CD4-positive, alpha-beta T cell treated with Interleukin-10 for 1 hour (primary cell): Measurements from ENCODE around the gene PIK3C2G.

Experiments used
- DNase-seq: peaks from one replicate; pipeline ENCODE4 v3.0.0-alpha.2; 2020

PIK3C2G gene

DNA sequence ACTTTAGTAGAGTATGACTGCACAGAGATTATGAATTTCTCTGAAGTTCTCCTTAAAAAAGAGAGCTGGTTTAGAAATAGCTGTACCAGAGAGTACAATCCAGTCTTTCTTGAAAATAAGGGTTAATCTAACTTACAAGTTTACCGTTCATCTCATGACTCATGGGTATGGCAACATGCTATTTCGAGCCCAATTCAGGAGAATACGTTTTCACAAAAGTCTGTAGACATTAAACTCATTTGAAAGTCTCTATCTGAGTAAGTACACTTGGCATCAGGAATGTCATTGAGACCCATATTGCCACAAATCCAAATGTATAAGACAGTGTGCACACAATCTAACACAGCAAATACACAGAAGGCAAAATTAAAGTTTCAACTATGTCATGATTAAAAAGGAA, 160.5 kb downstream of the PIK3C2G start:
- DNase-seq = no peak

DNA sequence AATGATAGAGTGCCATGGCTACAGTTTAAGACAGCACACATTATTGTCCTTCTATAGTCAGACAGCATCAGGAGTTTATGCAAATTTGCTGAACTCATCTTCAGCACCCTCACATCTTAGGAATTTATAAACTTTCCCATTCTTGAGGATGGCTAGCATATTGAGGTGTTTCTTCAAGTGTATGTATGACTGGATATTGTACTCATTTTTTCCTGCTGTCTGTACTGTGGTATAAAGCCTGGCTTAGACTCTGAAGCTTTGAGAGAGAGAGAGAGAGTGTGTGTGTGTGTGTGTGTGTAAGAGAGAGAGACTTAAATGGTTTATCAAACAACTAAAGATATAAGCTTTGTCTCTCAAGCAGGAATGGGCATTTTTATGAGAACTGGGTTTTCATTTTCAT, 161.6 kb downstream of the PIK3C2G start:
- no peak for DNase-seq

DNA sequence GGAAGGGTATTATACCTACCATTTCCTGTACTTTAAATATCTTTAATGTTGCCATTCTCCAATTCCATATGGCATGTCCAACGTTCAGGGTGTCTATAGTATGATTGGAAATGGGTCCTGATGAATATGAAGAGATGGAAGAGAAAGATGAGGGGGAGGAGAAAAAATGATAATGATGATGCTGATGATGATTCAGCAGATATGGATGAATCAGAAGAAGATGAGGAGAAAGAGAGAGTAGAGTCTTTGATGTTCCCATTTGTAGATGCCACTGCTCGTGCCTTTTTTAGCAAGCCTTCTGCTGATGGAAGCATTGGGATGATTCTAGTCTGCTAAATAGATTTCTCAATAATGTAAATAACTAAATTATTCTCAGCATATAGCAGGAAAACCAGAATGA, 163.5 kb downstream of the PIK3C2G start:
- no peak for DNase-seq

DNA sequence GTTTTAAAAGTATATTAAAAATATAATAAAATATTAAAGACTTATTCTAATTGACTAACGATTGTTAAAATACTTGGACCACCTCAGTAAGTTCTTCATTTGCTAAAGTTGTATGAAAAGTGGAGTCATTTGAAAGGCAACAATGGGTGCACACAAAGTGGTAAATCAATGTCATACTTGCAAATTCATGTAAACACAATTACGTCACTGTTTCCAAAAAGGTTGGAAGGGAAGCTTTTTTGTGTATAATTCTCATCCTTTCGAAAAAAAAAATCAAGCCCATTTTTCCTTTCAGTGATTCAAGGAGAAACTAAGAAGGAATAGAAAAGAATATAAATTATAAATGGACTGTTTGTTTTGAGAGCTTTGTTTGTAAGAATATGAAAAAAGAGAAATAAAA, 166.2 kb downstream of the PIK3C2G start:
- no peak for DNase-seq

DNA sequence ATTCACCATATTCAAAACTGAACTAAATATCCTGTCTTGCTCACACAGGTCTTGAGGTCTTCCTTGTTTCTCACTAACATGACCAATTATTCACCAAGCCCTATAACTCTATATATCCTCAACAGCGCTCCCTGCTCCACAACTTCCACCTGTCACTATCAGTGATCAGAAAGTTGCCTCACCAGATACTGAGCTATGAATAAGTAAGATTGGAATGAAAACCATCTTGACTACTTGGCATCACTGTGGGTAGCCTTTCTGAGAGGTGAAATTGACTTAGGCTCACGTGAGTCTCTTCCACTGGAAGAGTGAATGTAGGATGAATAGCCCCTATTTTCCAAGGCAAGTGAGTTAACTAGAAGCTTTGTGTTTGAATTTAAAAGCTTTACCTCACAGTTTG, 167.1 kb downstream of the PIK3C2G start:
- DNase-seq = no peak

DNA sequence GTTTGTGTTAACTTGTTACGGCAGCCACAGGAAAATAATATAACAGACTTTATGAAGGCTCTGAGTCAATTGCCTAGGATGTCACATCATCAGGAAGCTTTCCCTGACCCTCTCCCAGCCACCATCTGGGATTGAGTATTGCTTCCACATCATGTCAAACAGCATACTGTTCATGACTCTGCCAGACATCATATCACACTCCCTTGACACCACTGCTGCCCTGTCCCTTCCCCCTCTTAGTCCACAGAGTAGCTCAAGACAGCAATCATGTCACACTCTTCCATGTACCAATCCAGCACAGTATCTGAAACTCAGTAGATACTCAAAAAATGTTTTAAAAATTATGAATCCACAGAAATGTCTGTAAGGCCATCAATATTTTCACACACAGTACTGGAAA, 168.0 kb downstream of the PIK3C2G start:
- DNase-seq = no peak

DNA sequence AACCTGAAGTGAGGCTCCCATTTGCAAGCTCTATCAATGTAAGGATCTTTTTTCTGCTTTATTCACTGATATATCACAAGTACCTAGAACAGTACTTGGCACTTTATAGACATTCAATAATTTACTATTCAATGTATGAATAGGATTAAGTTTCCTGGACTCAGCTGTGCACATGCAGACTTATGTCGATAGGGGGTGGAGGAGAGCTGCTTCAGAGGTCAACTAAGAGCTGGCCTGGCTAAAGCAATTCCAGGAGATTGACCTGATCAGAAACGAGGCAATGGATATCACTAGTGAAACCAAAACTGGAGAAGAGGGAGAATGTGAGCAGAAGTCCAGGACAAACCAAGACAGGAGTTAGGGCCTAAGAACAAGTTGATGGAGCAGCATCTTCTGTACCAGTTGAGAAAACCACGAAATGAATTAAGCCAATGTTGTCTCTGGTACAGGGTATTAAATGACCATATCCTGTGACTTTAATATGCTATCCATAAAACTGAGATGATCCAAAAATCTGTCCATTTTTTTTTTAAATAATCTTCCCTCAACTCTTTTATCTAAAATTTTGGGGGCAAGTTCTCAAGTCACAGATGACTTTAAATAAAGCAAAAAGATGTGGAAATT, 169.2 kb downstream of the PIK3C2G start:
- no peak for DNase-seq

DNA sequence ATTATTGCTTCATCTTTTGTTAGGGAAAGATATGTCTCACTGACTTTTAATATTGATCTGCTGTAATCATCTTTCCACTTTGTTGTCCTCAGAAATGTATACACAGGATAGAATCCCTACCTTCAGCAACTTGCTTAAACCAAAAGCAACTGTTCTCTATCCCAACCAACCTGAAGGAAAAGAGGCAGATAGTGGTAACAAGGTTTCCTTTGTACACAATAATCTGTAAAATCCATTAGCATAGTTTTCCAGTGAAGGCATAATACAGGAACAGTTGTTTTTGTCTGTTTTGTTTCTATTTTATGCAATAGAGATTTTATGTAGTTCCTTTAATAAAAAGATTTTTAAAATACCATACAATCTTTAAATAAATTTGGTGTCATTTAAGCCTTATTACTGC, 170.5 kb downstream of the PIK3C2G start:
- DNase-seq = no peak

DNA sequence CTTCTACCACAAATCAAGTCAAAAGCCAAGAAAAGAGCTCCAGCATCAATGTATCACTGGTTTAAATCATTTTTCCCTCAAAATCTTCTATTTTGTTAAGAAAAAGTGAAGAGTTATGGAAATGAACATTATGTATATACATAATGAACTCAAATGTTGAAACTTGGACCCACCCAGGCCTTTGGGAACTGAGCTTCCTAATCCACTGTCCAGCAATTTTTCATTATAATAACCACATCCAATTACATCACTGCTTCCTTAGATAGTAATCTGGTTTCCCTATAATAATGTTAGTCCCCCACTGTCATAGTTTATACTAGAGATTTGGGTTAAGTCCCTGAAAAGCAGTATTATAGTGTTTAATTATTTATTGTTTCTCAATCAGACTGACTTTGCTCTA, 170.9 kb downstream of the PIK3C2G start:
- no peak for DNase-seq

DNA sequence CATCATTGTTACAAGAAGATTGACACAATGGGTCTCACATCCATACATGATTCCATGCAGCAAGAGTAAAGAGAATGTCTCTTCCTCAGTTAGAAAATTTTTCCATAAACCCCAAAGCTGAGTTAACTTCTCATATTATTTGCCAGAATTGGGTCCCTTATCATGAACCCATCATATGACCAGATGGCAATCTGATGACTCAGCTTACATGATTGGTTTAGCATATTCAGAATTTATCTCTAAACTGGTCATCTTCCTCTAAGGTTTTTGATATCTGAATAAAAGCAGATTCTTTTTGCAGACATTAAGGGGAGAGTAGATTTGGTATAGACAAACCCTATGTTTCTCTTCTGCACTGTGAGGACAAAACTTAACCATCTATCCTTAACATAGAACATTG, 174.9 kb downstream of the PIK3C2G start:
- DNase-seq = no peak

DNA sequence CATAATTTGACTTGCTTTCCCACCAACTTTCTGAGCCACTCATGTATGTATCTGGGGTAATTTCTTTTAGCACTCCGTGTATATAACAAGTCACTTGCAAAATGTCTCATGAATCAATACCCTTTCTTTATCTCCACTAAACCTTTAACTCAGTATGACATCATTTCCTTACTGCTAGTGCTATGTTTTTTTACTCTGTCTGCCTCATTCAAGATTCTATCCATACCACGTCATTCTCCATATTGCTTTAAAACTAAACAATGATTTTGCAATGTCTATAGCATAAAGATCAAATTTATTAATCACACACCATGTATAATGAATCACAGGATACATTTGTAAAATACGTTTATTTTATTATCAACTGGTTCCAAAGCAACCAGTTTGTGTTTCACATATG, 178.2 kb downstream of the PIK3C2G start:
- DNase-seq = no peak

DNA sequence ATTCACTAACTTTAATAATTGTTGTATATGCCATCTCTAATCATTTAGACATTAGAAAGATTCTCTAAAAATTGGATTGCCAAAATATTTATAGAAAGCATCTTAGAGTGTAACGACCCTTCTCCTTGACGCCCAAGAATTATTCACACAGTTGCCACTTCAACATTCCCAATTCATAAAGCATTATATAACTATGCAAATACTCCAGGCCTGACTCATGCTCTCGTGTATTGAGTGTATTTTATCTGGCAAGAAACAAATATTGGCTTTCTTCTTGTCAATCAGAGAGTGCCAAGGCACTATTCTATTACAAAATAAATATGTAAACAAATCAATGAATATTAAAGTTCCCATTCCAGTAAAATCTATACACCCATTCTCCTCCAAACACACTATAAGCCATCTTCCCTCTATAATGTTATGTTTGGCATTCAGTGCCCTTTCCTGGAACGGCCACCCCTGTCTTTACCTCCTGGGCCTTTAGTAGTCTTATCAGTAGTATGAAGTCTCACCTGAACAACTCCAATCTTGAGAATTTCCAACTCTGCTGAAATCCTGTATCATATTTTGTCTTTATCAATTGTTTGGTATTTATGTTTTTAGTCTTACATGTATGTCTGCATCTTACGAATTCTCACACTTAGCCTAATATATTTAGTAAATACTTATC, 182.6 kb downstream of the PIK3C2G start:
- no peak for DNase-seq

DNA sequence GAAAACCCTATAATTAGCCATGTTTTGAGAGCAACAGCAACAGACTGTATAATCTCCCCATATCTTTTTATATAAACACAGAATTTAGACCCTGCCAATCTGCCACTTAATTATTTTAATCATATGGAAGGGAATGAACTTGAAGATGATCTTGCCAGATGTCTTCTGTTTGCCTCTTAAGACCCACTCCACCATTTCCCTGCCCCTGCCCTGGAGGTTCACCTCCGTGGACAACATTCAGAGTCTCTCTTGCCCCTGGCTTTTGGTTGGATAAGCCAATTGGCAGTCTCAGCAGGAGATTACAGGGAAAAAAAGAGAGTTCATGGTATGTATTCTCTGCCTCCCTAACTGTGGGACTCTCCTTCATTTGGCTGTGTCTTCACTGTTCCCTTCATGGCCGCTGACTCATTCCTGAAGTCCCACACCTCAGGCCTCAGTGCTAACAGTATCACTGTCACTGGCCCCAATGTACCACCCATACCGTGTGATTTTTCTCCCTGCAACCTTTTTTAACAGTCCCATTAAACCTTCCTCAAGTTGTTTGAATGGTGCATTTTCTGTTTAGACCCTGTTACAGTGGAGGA, 184.8 kb downstream of the PIK3C2G start:
- no peak for DNase-seq

DNA sequence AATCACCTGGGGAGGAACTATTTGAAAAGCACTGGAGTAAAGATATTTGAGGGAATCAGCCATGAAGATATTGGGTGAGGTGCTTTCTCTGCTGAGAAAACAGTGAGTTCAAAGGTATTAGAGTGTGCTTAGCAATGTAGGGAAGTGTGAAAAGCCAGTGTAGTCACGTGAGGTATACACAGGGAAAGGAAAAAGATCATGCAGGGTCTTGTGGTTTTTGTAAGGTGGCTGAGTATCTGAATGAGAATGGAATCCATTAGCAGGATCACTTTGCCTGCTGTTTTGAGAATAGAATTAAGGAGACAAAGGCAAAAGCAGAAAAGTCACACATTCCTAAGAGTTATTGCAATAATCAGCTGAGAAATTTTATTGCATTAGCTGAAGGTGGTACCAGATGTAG, 193.0 kb downstream of the PIK3C2G start:
- no peak for DNase-seq

DNA sequence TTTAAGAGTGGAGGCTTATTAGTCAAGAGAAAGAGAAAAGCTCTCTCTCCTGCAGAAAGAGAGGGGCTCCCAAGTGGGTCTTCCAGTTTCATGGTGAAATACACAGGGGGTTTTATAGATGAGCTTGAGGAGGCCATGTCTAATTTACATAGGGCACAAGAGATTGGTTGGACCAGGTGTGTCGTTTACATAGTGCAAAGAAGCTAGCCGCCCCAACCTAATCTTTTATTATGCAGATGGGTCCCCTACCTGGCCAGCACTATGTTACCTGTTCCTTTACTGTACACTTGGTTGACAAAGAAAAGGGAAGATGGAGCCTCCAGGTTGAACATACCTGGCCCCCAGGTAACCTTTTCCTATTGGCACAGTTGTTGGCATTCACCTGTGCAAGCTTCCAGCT, 195.0 kb downstream of the PIK3C2G start:
- DNase-seq = no peak

DNA sequence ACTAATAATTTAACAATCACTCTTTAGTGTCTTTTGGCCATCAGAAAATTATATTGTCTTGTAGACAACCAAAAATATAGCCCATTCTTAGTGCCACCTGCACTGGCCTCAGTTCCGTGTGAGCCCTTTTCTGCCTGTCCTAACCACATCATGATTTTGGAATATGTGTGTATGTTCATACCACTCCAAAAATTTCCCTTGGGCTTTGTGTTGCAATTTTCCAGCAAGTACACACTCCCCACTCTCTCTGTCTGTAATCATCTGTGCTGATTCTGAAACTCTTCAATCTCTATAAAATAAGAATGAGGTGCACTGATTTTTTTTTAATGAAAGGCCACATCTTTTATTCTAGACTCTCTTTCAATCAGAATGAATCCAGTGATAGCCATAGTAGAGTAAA, 196.0 kb downstream of the PIK3C2G start:
- no peak for DNase-seq

DNA sequence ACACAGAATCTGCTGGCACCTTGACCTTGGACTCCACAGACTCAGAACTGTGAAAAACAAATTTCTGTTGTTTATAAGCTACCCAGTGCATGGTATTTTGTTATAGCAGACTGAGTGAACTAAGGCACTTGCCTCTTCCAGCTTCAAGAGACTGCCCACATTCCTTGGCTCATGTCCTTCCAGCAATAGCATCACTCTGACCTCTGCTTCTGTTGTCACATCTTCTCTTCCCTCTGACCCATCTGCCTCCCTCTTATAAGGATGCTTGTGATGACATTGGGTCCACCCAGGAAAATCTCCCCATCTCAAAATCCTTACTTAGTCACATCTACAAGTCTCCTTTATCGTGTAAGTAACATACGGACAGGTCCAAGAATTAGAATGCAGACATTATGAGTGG, 200.4 kb downstream of the PIK3C2G start:
- DNase-seq = no peak

DNA sequence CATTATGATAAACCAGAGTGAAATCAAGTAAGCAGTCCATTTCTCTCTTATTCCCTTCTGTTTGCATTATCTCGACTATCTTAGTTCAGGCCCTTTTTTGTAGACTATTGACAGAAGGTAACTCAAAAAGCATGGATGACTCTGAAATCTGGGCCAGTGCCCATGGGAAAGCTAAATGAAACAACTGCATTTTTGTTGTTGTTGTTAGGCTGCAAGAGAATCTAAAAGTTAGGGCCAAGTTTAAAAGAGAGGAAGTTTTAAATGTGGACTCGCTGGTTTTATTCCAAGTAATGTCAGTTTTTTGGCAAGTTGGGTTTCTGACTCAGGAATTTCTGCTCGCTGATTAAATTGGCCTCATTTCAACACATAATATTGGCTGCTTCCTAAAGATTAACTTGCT, 201.1 kb downstream of the PIK3C2G start:
- no peak for DNase-seq

DNA sequence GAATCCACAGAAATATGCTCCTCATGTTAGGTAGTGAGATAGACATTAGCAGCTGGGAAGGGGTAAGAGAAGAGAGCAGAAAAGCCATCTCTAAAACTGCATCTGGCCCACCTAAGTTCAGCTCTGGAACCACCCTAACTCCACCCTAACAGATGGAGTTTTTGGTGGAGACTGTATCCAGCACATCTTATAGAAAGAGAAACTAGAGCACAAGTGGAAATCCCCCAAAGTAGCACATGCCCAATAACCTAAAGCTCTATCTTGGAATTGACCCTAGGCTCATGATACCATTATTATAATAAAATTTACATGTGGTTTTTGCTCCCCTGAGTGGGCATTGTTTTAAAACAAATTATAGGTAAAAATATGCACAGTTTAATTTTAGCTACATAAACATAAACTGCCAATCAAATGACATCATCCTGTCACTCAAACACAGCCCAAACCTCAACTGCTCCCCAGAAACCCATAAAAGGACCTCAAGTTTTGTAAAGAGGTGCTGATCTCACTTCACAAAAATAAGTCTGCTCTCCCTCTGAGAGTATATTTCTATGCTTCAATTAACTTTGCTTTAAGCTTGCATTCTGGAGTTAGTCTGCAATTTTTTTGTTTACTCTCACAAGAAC, 206.4 kb downstream of the PIK3C2G start:
- DNase-seq = no peak

DNA sequence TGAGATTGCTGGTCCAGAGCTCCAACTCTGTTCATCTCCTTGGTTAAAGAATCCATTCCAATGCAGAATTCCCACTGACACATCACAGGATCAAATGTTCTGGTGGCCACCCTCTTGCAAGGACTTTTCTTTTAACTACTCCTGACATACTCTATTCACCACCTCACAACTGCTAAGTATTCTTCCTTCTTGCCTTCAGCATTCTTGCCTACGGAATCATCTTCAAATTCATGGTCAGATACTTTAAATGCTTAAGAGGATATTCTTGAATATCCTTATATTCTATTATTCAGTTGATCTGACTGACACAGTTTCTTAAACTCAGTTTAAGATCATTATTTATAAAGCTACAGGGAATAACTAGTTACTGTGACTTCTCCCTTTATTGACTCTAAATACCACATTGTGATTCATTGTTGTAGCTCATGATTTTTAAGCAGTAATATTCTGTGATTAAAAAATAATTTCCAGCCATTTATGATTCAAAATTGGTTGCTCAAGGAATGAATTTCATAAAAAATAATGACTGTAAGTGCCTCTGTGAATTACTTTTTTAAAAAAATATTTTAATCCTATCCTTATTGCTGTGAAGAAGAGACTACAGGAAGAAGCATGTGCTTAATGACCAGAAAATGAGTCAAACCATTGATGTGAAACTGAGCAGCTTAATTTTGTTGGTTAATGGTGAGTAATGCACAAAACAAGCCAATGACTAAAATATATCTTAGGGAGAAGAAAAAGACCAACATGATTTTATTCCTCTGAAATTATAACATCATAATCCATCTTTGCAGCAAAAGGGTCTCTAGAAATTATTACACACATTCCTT, 207.1 kb downstream of the PIK3C2G start:
- no peak for DNase-seq

DNA sequence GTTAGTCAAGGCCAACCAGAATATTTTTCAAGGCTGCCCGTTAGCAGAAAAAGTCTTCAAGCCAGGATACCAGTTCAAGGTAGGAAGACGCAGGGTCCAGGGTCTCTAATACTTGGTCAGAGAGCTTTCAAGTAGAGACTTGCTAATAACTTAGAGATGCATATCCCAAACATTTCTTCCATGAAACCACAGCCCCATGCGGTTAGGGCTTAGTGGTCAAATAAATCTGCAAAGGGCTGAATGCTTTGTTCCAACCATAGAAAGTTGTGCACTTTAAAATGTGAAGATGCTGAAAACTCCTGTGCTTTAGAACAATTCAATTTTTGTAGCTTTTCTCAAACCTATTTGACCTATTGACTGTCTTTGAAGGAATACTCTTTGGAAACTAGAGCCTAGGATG, 208.9 kb downstream of the PIK3C2G start:
- DNase-seq = no peak

DNA sequence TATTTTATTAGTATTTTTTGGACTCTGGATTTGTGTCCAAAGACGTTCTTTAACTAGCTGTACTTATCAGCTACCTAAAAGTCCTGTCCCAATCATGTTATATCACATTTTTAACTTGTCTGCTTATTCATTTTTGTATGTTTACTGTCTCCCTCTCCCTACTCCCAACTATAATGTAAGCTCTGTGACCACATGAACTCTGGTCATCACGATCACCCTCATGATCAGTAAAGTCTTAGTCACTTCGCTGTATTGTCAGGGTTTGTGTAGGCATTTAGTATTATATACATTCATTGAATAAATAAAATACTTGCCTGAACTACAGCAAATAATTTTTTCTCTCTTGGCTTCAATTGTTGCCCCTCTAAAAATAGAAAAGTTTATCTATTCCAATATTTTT, 211.0 kb downstream of the PIK3C2G start:
- no peak for DNase-seq

DNA sequence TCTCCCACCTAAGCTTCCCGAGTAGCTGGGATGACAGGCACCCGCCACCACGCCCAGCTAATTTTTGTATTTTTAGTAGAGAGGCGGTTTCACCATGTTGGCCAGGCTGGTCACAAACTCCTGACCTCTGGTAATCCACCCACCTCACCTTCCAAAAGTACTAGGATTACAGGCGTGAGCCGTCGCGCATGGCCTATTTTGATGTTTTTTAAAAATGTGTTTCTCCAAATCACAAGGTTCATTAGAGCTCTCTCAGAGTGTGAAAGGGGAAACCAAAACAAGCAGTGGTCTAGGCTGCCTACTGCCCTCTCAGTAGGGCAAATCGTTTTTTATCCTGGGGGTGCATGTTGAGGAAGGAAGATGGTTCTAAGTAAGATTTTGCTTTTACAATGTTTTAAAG, 211.5 kb downstream of the PIK3C2G start:
- no peak for DNase-seq

DNA sequence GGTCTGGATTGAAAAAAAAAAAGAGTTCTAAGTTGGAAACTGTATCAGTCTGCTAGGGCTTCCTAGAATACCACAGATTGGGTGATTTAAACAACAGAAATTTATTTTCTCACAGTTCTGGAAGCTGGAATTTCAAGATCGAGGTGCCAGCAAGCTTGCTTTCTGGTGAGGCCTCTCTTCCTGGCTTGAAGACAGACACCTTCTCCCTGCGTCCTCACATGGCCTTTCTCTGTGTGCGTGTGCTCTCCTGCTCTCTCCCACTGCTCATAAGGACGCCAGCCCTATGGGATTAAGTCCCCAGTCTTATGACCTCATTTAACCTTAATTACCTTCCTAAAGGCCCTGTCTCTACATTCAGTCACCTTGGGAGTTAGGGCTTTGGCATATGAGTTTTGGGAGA, 215.5 kb downstream of the PIK3C2G start:
- no peak for DNase-seq
